Fibroblast of villous mesenchyme (primary cell): ENCODE data around the gene SHF. TPM values are rescaled to one million over a fixed set of nuclear protein-coding genes. Genes with fewer than 3 reads are reported as not detected.
A peak's percentile ranks its signal among the peaks of the same experiment; 100 is the strongest.

Source experiments
- DNase-seq: peaks from one replicate; pipeline ENCODE4 v3.0.0-alpha.2; 2010; ENCODE audit warnings: low read depth
- H3K4me3 ChIP-seq: 2 replicates; pipeline ENCODE4 v1.5.1; 2011; ENCODE audit warnings: low read depth, mild to moderate bottlenecking, low read length
- total RNA-seq: library from RNA; depleted of rRNA; stranded (reverse); fragments of >200 nt; gene quantifications from 2 replicates; pipeline ENCODE4 v1.2.3, GENCODE V29; 2012
- TF ChIP-seq, protein P1 (sequence below): IDR thresholded peaks from 2 replicates; pipeline ENCODE4 v1.5.1; 2012; ENCODE audit warnings: low read depth, mild to moderate bottlenecking, low read length; ENCODE audit not compliant: insufficient read depth

SHF gene
- total RNA-seq, 1 donor = 2.6 TPM

DNA sequence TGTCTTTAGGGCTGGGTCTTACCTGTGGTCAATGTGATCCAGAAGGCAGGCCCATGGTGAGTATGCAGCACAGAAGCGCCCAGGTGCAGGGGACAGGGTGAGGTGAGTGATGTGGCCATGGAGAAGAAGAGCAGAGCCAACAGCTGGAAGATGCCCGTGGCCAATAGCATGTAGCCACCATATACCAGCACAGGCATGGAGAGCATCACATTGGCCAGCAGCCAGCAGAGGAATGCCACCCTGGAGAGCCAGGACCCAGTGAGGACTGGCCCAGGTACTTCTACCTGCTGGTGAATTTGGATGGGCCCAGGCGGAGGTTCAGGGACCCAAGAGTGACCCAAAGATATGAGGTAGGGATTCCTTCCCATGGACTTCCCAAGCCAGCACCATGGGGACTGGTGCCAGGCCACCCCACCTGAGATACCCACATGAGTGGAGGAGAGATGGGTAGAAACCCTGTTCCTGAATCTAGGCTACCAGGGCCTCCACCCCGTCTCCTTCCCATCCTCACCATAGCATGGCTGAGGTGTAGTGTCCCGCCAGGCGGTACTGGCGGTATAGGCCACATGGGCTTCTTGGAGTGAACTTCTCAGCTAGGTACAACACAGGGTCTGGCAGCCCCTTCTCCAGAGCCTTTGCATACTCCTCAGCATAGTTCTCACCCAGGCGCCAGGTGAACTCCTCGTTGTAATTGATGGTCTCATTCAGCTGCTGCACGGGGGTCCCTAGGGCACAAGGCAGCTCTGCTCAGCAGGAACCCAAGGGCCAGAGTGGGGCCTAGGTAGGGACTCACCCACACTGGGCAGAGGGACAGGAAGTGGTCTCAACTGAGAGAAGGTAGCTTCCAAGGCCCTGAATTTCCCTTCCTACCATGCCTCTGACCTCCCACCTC is 67.4 kb downstream of the SHF start:
- no peak overlapping the region for H3K4me3 ChIP-seq
- TF ChIP-seq, protein P1, sequence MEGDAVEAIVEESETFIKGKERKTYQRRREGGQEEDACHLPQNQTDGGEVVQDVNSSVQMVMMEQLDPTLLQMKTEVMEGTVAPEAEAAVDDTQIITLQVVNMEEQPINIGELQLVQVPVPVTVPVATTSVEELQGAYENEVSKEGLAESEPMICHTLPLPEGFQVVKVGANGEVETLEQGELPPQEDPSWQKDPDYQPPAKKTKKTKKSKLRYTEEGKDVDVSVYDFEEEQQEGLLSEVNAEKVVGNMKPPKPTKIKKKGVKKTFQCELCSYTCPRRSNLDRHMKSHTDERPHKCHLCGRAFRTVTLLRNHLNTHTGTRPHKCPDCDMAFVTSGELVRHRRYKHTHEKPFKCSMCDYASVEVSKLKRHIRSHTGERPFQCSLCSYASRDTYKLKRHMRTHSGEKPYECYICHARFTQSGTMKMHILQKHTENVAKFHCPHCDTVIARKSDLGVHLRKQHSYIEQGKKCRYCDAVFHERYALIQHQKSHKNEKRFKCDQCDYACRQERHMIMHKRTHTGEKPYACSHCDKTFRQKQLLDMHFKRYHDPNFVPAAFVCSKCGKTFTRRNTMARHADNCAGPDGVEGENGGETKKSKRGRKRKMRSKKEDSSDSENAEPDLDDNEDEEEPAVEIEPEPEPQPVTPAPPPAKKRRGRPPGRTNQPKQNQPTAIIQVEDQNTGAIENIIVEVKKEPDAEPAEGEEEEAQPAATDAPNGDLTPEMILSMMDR = no peak
- no peak for DNase-seq

DNA sequence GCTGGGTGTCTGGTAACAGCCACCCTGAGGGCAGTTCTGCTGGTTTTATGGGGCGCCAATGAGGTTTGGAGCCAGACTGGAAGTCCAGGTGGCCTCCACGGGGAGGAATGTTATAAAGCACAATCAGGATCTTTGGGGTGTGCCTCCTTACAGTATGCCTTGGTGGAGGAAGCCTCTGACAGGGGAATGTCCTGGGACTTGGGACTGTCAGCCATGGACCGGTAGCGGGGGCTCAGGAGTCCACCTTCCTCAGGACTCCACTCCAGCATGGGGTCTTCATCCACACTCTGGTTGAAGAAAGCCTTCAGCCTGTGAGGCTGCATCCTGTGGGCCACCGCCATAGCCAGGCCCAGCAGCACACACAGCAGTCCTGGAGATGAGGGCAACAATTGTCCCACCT is 68.8 kb downstream of the SHF start:
- DNase-seq = no peak
- H3K4me3 ChIP-seq = no peak overlapping the region
- TF ChIP-seq, protein P1 = no peak

DNA sequence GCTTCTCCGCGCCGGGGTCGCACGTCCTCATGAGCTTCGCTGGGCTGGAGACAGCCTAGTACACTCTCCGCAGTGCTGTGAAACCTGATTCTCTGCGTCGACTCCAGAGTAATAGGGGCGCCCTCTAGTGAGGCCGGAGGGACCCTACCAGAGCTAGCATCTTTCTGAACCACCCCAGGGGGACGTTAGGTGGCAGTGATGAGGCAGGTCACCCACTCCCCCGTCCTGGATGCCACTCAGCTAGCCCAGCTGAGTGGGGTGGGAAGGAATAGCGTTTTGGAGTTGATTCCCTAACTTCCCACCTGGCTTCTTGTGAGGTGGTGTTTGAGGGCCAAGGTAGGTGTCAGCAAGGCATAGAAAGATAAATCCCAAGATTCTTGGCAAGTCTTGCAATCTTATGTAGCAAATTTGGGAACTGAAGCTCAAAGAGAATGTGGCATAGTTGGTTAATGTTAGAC is 69.6 kb downstream of the SHF start:
- no peak overlapping the region for H3K4me3 ChIP-seq
- peak; percentile 89 for DNase-seq
- TF ChIP-seq, protein P1 = peak; percentile 100

DNA sequence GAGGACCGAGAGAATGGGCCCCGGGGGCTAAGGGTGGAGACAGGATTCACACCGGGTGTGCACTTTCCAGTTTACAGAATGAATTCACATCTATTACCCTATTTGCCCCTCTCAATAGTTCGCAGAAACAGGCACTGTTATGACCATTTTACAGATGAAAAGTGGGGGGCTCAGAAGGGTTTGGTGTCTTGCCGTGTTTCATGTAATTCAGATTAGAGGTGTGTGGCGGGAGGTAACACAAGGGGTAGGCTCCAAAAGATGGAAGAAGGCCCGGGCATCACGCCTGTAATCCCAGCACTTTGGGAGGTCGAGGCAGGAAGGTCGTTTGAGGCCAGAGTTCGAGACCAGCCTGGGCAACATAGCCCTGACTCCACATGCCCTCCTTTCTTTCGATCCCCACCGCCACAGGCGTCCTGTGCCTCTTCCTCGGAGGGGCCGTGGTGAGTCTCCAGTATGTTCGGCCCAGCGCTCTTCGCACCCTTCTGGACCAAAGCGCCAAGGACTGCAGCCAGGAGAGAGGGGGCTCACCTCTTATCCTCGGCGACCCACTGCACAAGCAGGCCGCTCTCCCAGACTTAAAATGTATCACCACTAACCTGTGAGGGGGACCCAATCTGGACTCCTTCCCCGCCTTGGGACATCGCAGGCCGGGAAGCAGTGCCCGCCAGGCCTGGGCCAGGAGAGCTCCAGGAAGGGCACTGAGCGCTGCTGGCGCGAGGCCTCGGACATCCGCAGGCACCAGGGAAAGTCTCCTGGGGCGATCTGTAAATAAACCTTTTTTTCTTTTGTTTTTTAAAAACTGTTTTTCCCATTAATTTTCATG is 70.2 kb downstream of the SHF start:
- DNase-seq = no peak
- TF ChIP-seq, protein P1 = no peak
- no peak overlapping the region for H3K4me3 ChIP-seq

Other genes starting within 250 kb of the SHF start
- not detected in 2 replicates for gene TERB2, start 231.3 kb downstream of the SHF start, total RNA-seq
- 13.9 and 17.7 TPM in 2 replicates for gene SORD, start 164.8 kb downstream of the SHF start, total RNA-seq
- gene DUOX2, start 73.8 kb downstream of the SHF start, total RNA-seq = not detected in 2 replicates
- not detected in 2 replicates for gene DUOXA2, start 73.6 kb downstream of the SHF start, total RNA-seq
- not detected in 2 replicates for gene DUOXA1, start 58.1 kb downstream of the SHF start, total RNA-seq
- not detected in 2 replicates for gene DUOX1, start 58.0 kb downstream of the SHF start, total RNA-seq
- not detected in 2 replicates for gene SLC28A2, start 64.3 kb upstream of the SHF start, total RNA-seq
- under 0.01 and 0.32 TPM in 2 replicates for gene GATM, start 190.6 kb upstream of the SHF start, total RNA-seq